ENCODE data around the gene LFNG. TPM values are rescaled to one million over a fixed set of nuclear protein-coding genes. Genes with fewer than 3 reads are reported as not detected.

The LFNG gene
- total and polyA plus RNA-seq, 4 donors: 0.22 to 2.9 (median 2.6) TPM

GRCh38 chr7:2517678-2518507, 1.7 kb upstream of the LFNG start:
- 76% methylated on average over 18 of the region's 18 CpGs for WGBS
- TF ChIP-seq JUND (IDR thresholded peaks at IDR 0.05): no peak
- no peak for TF ChIP-seq HNF4G (IDR thresholded peaks at IDR 0.05)
- TF ChIP-seq YY1 (IDR thresholded peaks at IDR 0.05): no peak
- TF ChIP-seq EGR1 (IDR thresholded peaks at IDR 0.05; ENCODE audit: low read depth in 2 of 2): no peak
- TF ChIP-seq NR2F2 (IDR thresholded peaks at IDR 0.05): no peak
- TF ChIP-seq TAF1 (conservative IDR thresholded peaks at IDR 0.05): no peak
- no peak for TF ChIP-seq GABPA (IDR thresholded peaks at IDR 0.05 in 1 of 2, conservative IDR thresholded peaks at IDR 0.05 in 1 of 2)
- no peak for TF ChIP-seq MAX (IDR thresholded peaks at IDR 0.05)
- TF ChIP-seq FOXA2 (IDR thresholded peaks at IDR 0.05): no peak
- TF ChIP-seq ZBTB33 (IDR thresholded peaks at IDR 0.05): no peak
- TF ChIP-seq CTCF (IDR thresholded peaks at IDR 0.05; ENCODE audit: low read depth, low read length, missing input control): no peak
- no peak for TF ChIP-seq ATF3 (IDR thresholded peaks at IDR 0.05)
- no peak for TF ChIP-seq RAD21 (IDR thresholded peaks at IDR 0.05)
- no peak for TF ChIP-seq HNF4A (conservative IDR thresholded peaks at IDR 0.05)
- TF ChIP-seq SP1 (IDR thresholded peaks at IDR 0.05): no peak
- H3K27me3 ChIP-seq (ENCODE audit: control insufficient read depth in 4 of 4, insufficient read depth in 4 of 4, low read length in 3 of 4): no peaks in the 10 kb centered on the region
- H3K9ac ChIP-seq (ENCODE audit: low read depth in 1 of 2, low read length in 2 of 2): no peak overlapping the region
- peaks cover 2 to 21% (median 9%) of the 10 kb centered on the region in 4 donors for H3K4me1 ChIP-seq (ENCODE audit: control insufficient read depth in 4 of 4, insufficient read depth in 4 of 4, low read length in 3 of 4)
- H3K27ac ChIP-seq (ENCODE audit: low read depth in 1 of 2, low read length in 2 of 2): no peak overlapping the region
- H3K36me3 ChIP-seq (ENCODE audit: control insufficient read depth in 4 of 4, insufficient read depth in 3 of 4, low read depth in 1 of 4, low read length in 3 of 4): no peaks in the 10 kb centered on the region
- no peak overlapping the region for H3K4me3 ChIP-seq (ENCODE audit: low read depth in 1 of 3, low read length in 3 of 3)
- DNase-seq (ENCODE audit: low spot score): no peak
- no peaks in the 10 kb centered on the region for H3K9me3 ChIP-seq (ENCODE audit: control insufficient read depth in 4 of 4, low read length in 3 of 4)

GRCh38 chr7:2518737-2519118, 846 bp upstream of the LFNG start:
- no peak for DNase-seq (ENCODE audit: low spot score)
- H3K27me3 ChIP-seq (ENCODE audit: control insufficient read depth in 4 of 4, insufficient read depth in 4 of 4, low read length in 3 of 4): no peaks in the 10 kb centered on the region
- H3K36me3 ChIP-seq (ENCODE audit: control insufficient read depth in 4 of 4, insufficient read depth in 3 of 4, low read depth in 1 of 4, low read length in 3 of 4): no peaks in the 10 kb centered on the region
- H3K9ac ChIP-seq (ENCODE audit: low read depth in 1 of 2, low read length in 2 of 2): no peak overlapping the region
- WGBS: 10% methylated on average over 41 of the region's 41 CpGs
- H3K4me3 ChIP-seq (ENCODE audit: low read depth in 1 of 3, low read length in 3 of 3): peak overlapping the region in 2 of 3 donors; percentile 58 to 59
- no peaks in the 10 kb centered on the region for H3K9me3 ChIP-seq (ENCODE audit: control insufficient read depth in 4 of 4, low read length in 3 of 4)
- H3K4me1 ChIP-seq (ENCODE audit: control insufficient read depth in 4 of 4, insufficient read depth in 4 of 4, low read length in 3 of 4): peaks cover 2 to 30% (median 10%) of the 10 kb centered on the region in 4 donors
- H3K27ac ChIP-seq (ENCODE audit: low read depth in 1 of 2, low read length in 2 of 2): peak overlapping the region in 1 of 2 donors; percentile 16
- TF ChIP-seq SP1 (IDR thresholded peaks at IDR 0.05) (no peak), MAX (IDR thresholded peaks at IDR 0.05) (no peak), GABPA (IDR thresholded peaks at IDR 0.05 in 1 of 2, conservative IDR thresholded peaks at IDR 0.05 in 1 of 2) (no peak), HNF4A (conservative IDR thresholded peaks at IDR 0.05) (no peak), ATF3 (IDR thresholded peaks at IDR 0.05) (no peak), CTCF (IDR thresholded peaks at IDR 0.05; ENCODE audit: low read depth, low read length, missing input control) (no peak), FOXA2 (IDR thresholded peaks at IDR 0.05) (no peak), NR2F2 (IDR thresholded peaks at IDR 0.05) (no peak), YY1 (IDR thresholded peaks at IDR 0.05) (no peak), RXRA (IDR thresholded peaks at IDR 0.05) (no peak), TAF1 (conservative IDR thresholded peaks at IDR 0.05) (no peak), JUND (IDR thresholded peaks at IDR 0.05) (no peak), FOXA1 (IDR thresholded peaks at IDR 0.05) (no peak), EGR1 (IDR thresholded peaks at IDR 0.05; ENCODE audit: low read depth in 2 of 2) (no peak), HNF4G (IDR thresholded peaks at IDR 0.05) (no peak), REST (IDR thresholded peaks at IDR 0.05) (no peak), RAD21 (IDR thresholded peaks at IDR 0.05) (no peak)
